Keratinocyte (primary cell): ENCODE results near the gene ARL5A. TPM values are rescaled to one million over a fixed set of nuclear protein-coding genes. Genes with fewer than 3 reads are reported as not detected.

Source experiments
- DNase-seq: peaks from one replicate; pipeline ENCODE4 v3.0.0-alpha.2; 2011; ENCODE audit warnings: low read depth, missing footprints, low spot score
- FAIRE-seq: peaks from 2 replicates; lab custom pipeline; 2011; peaks lifted over from hg19 to GRCh38; lab: Jason Lieb, UNC
- H2AFZ ChIP-seq: 2 replicates; pipeline ENCODE4 v1.6.0; 2012; ENCODE audit warnings: low read length, control low read depth, inconsistent platforms; ENCODE audit not compliant: control insufficient read depth
- H3K27ac ChIP-seq: 2 replicates; pipeline ENCODE4 v1.5.1; 2011; ENCODE audit warnings: low read length; ENCODE audit not compliant: control insufficient read depth, insufficient read depth
- H3K27me3 ChIP-seq: 3 replicates; pipeline ENCODE4 v1.6.0; 2011; ENCODE audit warnings: low read length; ENCODE audit not compliant: control insufficient read depth, insufficient read depth; ENCODE audit errors: extremely low read depth
- H3K36me3 ChIP-seq, 2 experiments: 2 replicates in 1 of 2; 3 replicates in 1 of 2; pipeline ENCODE4 v1.5.1; 2011; ENCODE audit warnings: low read length in 2 of 2, mild to moderate bottlenecking in 1 of 2; ENCODE audit not compliant: control insufficient read depth in 2 of 2, insufficient read depth in 2 of 2; ENCODE audit errors: extremely low read depth in 1 of 2
- H3K4me1 ChIP-seq: 3 replicates; pipeline ENCODE4 v1.5.1; 2011; ENCODE audit warnings: low read length; ENCODE audit not compliant: control insufficient read depth, insufficient read depth; ENCODE audit errors: extremely low read depth
- H3K4me2 ChIP-seq: 3 replicates; pipeline ENCODE4 v1.6.0; 2011; ENCODE audit warnings: low read depth, low read length; ENCODE audit not compliant: control insufficient read depth, insufficient read depth; ENCODE audit errors: extremely low read depth
- H3K4me3 ChIP-seq, 3 experiments: fragments of 200-600 bp in 1 of 3; sonication (generic) in 1 of 3; 2 replicates in 2 of 3; 3 replicates in 1 of 3; pipeline ENCODE4 v1.5.1; 2011 to 2016; ENCODE audit warnings: low read length in 3 of 3, mild to moderate bottlenecking in 3 of 3, control low read depth in 2 of 3, inconsistent platforms in 1 of 3, low read depth in 1 of 3, mixed read lengths in 1 of 3, mixed run types in 1 of 3, moderate library complexity in 1 of 3; ENCODE audit not compliant: control insufficient read depth in 2 of 3, insufficient read depth in 2 of 3; ENCODE audit errors: extremely low read depth in 1 of 3
- H3K79me2 ChIP-seq: 2 replicates; pipeline ENCODE4 v1.6.0; 2012; ENCODE audit warnings: low read length; ENCODE audit not compliant: control insufficient read depth, insufficient read depth
- H3K9ac ChIP-seq: 3 replicates; pipeline ENCODE4 v1.6.0; 2011; ENCODE audit warnings: low read length; ENCODE audit not compliant: control insufficient read depth, insufficient read depth; ENCODE audit errors: extremely low read depth
- H3K9me1 ChIP-seq: 3 replicates; pipeline ENCODE4 v1.6.0; 2011; ENCODE audit warnings: low read length; ENCODE audit not compliant: control insufficient read depth, insufficient read depth; ENCODE audit errors: extremely low read depth
- H3K9me3 ChIP-seq: 2 replicates; pipeline ENCODE4 v1.5.1; 2012; ENCODE audit warnings: low read depth, low read length; ENCODE audit not compliant: control insufficient read depth
- H4K20me1 ChIP-seq: 3 replicates; pipeline ENCODE4 v1.6.0; 2011; ENCODE audit warnings: low read length; ENCODE audit not compliant: control insufficient read depth, insufficient read depth; ENCODE audit errors: extremely low read depth
- EZH2 ChIP-seq: IDR thresholded peaks from one replicate; pipeline ENCODE4 v1.6.1; 2012; ENCODE audit warnings: inconsistent platforms, mild to moderate bottlenecking, low read length, moderate library complexity
- dilution Hi-C: fragments of 300-500 bp; cut with MboI; formaldehyde crosslinking; loops from one replicate; pipeline ENCODE4 v1.7.0; 2020; ENCODE audit warnings: low sequenced_read_pairs; ENCODE audit not compliant: extremely low pct_ligation_motif_present
- polyA plus RNA-seq, 5 experiments: library from polyadenylated mRNA; depleted of rRNA in 3 of 5; stranded (reverse) in 3 of 5; stranded (forward) in 1 of 5; unstranded in 1 of 5; fragments of >200 nt; gene quantifications; 1 replicate in 1 of 5; 2 replicates in 3 of 5; 3 replicates in 1 of 5; pipeline versions ENCODE4 v1.2.1 to v1.2.3, GENCODE V29; 2011 to 2012; ENCODE audit warnings: missing spikeins in 2 of 5, low read depth in 1 of 5, low replicate concordance in 1 of 5
- TF ChIP-seq, protein P1 (sequence below), 3 experiments: IDR thresholded peaks in 1 of 3; conservative IDR thresholded peaks in 1 of 3; optimal IDR thresholded peaks in 1 of 3; 2 replicates in 2 of 3; 3 replicates in 1 of 3; pipeline versions ENCODE3 to v1.5.1; 2011; ENCODE audit warnings: low read length in 3 of 3, mild to moderate bottlenecking in 3 of 3, moderate library complexity in 2 of 3, control low read depth in 1 of 3, inconsistent platforms in 1 of 3; ENCODE audit not compliant: insufficient read depth in 2 of 3; ENCODE audit errors: extremely low read depth in 1 of 3

The ARL5A gene
- polyA plus RNA-seq, 1 donor (not counting 4 experiments of a cell fraction or from before 2014, with no cell fraction given): 25.5 TPM

DNA sequence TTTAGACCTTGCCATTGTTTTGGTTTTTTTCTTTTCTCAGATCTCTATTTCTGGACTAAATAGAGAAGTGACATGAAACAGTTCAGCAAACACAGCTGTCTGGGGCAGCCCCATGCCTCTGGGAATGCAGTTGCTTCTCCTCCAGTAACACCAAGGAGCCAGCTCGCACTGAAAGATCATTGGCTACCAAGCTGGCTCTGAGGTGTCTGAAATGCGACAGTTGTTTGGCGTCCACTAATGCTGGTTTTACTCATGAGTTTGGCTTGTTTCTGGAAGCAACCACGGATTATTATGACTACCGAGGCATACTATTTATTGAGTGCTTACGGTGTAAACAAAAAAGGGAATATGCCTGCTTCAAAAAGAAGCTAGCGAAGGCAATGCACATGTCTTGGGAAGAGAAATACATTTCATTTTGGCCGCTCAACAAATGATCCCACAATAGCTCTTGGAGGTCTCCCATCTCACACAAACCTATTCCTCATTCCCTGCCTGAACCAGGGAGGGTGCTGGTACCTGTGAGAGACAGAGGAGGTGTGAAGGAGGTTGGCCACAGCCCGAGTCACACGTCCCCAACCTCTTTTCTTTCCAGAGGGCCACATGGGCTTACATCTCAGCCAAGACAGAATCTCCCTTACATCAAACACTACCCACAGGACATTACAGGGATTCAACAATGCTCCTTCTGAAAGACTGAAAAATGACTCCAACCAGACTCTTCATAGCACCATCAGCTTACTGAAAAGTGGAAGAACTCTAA, 56.4 kb downstream of the ARL5A start:
- Histone ChIP-seq H3K36me3 (peaks cover 0 to 2% of the 10 kb centered on the region in 2 experiments), H3K27ac (no peak overlapping the region), H3K79me2 (no peaks in the 10 kb centered on the region), H3K4me2 (no peak overlapping the region), H3K4me1 (peaks cover 4% of the 10 kb centered on the region), H3K4me3 (no peak overlapping the region), H2AFZ (no peak overlapping the region), H3K9me3 (no peaks in the 10 kb centered on the region), H3K9ac (no peak overlapping the region), H3K27me3 (no peaks in the 10 kb centered on the region), H4K20me1 (no peaks in the 10 kb centered on the region), H3K9me1 (no peaks in the 10 kb centered on the region)
- FAIRE-seq (no peak), DNase-seq (no peak)
- dilution Hi-C loops: no loop called here
- no peak for TF ChIP-seq EZH2
- TF ChIP-seq, protein P1, sequence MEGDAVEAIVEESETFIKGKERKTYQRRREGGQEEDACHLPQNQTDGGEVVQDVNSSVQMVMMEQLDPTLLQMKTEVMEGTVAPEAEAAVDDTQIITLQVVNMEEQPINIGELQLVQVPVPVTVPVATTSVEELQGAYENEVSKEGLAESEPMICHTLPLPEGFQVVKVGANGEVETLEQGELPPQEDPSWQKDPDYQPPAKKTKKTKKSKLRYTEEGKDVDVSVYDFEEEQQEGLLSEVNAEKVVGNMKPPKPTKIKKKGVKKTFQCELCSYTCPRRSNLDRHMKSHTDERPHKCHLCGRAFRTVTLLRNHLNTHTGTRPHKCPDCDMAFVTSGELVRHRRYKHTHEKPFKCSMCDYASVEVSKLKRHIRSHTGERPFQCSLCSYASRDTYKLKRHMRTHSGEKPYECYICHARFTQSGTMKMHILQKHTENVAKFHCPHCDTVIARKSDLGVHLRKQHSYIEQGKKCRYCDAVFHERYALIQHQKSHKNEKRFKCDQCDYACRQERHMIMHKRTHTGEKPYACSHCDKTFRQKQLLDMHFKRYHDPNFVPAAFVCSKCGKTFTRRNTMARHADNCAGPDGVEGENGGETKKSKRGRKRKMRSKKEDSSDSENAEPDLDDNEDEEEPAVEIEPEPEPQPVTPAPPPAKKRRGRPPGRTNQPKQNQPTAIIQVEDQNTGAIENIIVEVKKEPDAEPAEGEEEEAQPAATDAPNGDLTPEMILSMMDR (optimal IDR thresholded peaks at IDR 0.05 in 1 of 3, IDR thresholded peaks at IDR 0.05 in 1 of 3, conservative IDR thresholded peaks at IDR 0.05 in 1 of 3; ENCODE audit: extremely low read depth in 1 of 3, insufficient read depth in 2 of 3, low read length in 3 of 3): no peak

GRCh38 chr2:151770995-151771394, 57.2 kb downstream of the ARL5A start:
- H2AFZ ChIP-seq: no peak overlapping the region
- H3K4me3 ChIP-seq: no peak overlapping the region
- dilution Hi-C loops: no loop called here
- H3K9ac ChIP-seq: no peak overlapping the region
- DNase-seq (no peak), FAIRE-seq (no peak)
- no peaks in the 10 kb centered on the region for H4K20me1 ChIP-seq
- no peaks in the 10 kb centered on the region for H3K79me2 ChIP-seq
- TF ChIP-seq, protein P1 (optimal IDR thresholded peaks at IDR 0.05 in 1 of 3, IDR thresholded peaks at IDR 0.05 in 1 of 3, conservative IDR thresholded peaks at IDR 0.05 in 1 of 3; ENCODE audit: extremely low read depth in 1 of 3, insufficient read depth in 2 of 3, low read length in 3 of 3): no peak
- no peak for TF ChIP-seq EZH2
- H3K4me1 ChIP-seq: peaks cover 4% of the 10 kb centered on the region
- no peaks in the 10 kb centered on the region for H3K27me3 ChIP-seq
- no peaks in the 10 kb centered on the region for H3K9me3 ChIP-seq
- H3K27ac ChIP-seq: no peak overlapping the region
- H3K36me3 ChIP-seq: peaks cover 0 to 2% of the 10 kb centered on the region in 2 experiments
- no peaks in the 10 kb centered on the region for H3K9me1 ChIP-seq
- H3K4me2 ChIP-seq: no peak overlapping the region
